OCI-LY3 (cell line): ENCODE data around the gene PTPRA.

Source experiments
- CTCF ChIP-seq: fragments of 200-600, 300-600 bp; sonication (generic); IDR thresholded peaks from 2 replicates; pipeline ENCODE4 v1.5.1; 2014; ENCODE audit warnings: antibody characterized with exemption, low read length, low read depth
- EZH2phosphoT487 ChIP-seq: fragments of 200-600 bp; shearing (Covaris generic); IDR thresholded peaks from 2 replicates; pipeline ENCODE4 v1.6.1; 2018; ENCODE audit warnings: antibody characterized with exemption, mixed run types, low read depth

GRCh38 chr20:2902291-2902690 is 29.0 kb downstream of the PTPRA start:
- TF ChIP-seq CTCF = no peak
- no peak for TF ChIP-seq EZH2phosphoT487
